ENCODE measurements around the gene CTAG1A.
"Not testable (repeated sequence)": the region's sequence is repeated elsewhere in the genome, so short reads cannot be mapped to it uniquely, and the experiment has no call there.

Gene CTAG1A

DNA sequence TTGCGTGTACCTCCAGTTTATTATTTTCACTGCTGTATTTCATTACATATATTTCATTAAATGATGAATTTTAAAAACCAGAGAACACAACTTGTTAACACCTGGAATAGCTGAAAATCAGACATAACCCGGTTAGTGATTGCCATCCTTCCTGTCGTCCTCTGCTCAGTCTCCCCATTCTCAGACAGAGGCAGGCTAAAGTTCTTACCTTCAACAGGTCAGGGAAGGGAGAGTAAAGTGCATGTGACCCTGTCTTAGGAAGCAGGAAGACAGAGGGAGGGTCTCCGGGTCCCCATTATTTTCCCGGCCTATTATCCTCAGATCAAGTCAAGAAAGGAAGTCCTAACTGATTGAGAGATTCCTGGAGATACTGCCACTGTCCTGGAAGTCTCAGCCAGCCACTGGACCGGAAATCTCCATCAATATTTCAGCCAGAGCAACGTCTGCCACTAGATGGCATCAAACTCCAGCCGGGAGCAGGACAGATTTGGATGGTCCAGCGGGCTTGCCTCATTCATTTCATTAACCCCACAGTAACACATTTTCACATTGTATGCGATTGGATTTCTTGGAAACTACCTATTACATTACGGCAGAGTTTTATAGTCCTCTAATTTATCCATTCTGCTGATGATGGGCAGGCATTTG lies 36.0 kb downstream of the CTAG1A start:
- DNase-seq: not testable (repeated sequence)

DNA sequence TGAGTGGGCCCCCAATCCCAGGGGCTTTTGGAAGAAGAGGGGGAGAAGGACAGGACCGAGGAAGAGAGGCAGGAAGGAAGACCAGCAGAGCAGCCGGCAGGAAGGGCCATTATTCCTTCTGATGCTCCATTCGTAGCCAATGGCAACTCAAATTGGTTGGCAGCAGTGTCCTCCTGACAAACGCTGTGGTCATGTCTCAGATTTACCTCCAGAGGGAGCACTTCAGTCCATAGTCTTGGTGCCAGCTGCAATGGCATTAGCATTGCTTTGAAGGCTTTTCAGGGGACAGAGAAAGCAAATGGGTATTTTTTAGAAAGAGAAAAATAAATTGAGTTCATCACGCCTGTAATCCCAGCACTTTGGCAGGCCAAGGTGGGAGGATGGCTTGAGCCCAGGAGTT lies 44.0 kb downstream of the CTAG1A start:
- not testable (repeated sequence) for DNase-seq

DNA sequence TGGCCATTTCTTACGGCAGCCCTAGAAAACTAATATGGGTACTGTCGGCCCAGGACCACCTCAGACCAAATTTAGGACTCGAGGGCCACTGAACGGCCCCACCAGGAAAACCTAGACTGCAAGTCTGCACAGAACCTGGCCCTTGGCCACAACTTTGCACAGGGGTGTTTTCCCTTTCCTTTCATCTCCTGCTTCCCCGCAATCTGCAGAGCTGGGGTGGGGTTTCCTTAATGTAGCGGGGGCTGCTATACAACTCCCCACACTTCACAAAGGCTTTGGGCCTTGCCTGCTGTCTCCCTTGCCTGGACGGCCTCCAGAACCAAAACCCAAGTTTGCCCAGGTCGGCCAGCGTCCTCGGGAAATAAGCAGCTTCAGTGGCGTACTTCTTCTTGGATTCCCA lies 46.0 kb downstream of the CTAG1A start:
- not testable (repeated sequence) for DNase-seq

DNA sequence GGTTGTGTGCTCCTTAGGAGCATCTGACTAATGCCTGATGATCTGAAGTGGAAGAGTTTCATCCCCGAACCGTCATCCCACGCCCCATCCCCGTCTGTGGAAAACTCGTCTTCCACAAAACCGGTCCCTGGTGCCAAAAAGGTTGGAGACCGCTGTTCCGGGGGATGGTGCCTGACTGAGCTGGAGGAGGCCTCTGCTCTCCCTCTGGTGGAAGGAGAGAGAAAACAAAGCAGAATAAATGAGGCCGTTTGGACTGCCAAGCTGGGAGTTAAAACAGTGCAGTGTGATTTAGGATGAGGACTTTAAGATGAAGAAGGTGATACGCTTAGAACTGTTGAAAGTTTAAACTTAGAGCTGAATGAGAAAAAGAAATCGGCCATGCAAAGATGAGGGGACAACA lies 48.7 kb downstream of the CTAG1A start:
- not testable (repeated sequence) for DNase-seq

All from NCI-H82 (cell line).